ENCODE measurements around the gene ODC1. TPM values are rescaled to one million over a fixed set of nuclear protein-coding genes. Genes with fewer than 3 reads are reported as not detected.
"Not testable (repeated sequence)": the region's sequence is repeated elsewhere in the genome, so short reads cannot be mapped to it uniquely, and the experiment has no call there.

ODC1 gene
- polyA plus RNA-seq, 1 donor: 108 TPM

DNA sequence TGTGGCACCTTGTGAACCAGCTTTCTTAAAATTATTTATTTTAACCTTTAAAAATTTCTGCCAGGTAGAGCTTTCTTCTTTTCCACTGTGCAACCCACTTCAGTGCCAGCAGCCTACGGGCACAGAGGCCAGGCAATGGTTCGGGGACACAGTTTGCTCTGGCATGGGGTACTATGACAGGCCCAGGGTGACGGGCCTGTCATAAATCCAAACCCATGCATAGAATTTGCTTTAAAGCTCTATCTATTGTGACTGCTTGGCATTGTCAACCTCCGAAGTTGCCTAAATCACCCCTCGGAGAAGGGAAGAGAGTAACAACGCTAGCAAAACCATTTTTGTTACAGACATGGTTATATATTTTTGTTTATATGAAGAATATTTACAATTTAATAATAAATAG lies 1.5 kb downstream of the ODC1 start:
- 13% methylated on average over 3 of the region's 6 CpGs for WGBS (ENCODE audit: insufficient coverage, low lambda C conversion rate)
- H3K36me3 ChIP-seq (ENCODE audit: control insufficient read depth, insufficient read depth, low read length): peaks cover 36% of the 10 kb centered on the region
- H3K27me3 ChIP-seq (ENCODE audit: control insufficient read depth, insufficient read depth, low read length): no peaks in the 10 kb centered on the region
- DNase-seq: no peak
- no peak overlapping the region for H3K27ac ChIP-seq (ENCODE audit: low read length)
- H3K4me3 ChIP-seq (ENCODE audit: low read length): peak overlapping the region; percentile 63
- H3K4me1 ChIP-seq (ENCODE audit: control insufficient read depth, insufficient read depth, low read length): peaks cover 17% of the 10 kb centered on the region
- no peaks in the 10 kb centered on the region for H3K9me3 ChIP-seq (ENCODE audit: control insufficient read depth, low read depth, low read length)

DNA sequence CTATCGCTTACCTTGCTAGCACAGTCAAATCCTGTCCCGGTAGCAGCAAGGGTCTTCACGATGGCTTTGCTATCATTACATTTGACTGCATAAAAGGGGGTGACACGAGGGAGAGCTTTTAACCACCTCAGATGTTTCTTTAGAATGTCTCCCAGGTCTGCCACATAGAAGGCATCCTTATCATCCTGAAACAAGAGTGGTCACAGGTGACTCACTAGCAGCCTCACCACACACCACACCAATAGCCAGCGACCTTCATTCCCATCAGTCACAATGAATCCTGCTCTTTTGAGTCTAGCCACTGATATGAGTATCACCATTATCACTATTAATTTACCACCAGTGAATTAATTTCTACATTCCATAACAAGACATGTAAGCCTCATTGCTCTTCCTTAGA lies 3.7 kb downstream of the ODC1 start:
- H3K4me3 ChIP-seq (ENCODE audit: low read length): no peak overlapping the region
- no peak for DNase-seq
- H3K36me3 ChIP-seq (ENCODE audit: control insufficient read depth, insufficient read depth, low read length): peaks cover 57% of the 10 kb centered on the region
- no peaks in the 10 kb centered on the region for H3K27me3 ChIP-seq (ENCODE audit: control insufficient read depth, insufficient read depth, low read length)
- peaks cover 7% of the 10 kb centered on the region for H3K4me1 ChIP-seq (ENCODE audit: control insufficient read depth, insufficient read depth, low read length)
- no peak overlapping the region for H3K27ac ChIP-seq (ENCODE audit: low read length)
- H3K9me3 ChIP-seq (ENCODE audit: control insufficient read depth, low read depth, low read length): no peaks in the 10 kb centered on the region
- no CpG with 5 or more reads among the region's 5 CpGs for WGBS (ENCODE audit: insufficient coverage, low lambda C conversion rate)

DNA sequence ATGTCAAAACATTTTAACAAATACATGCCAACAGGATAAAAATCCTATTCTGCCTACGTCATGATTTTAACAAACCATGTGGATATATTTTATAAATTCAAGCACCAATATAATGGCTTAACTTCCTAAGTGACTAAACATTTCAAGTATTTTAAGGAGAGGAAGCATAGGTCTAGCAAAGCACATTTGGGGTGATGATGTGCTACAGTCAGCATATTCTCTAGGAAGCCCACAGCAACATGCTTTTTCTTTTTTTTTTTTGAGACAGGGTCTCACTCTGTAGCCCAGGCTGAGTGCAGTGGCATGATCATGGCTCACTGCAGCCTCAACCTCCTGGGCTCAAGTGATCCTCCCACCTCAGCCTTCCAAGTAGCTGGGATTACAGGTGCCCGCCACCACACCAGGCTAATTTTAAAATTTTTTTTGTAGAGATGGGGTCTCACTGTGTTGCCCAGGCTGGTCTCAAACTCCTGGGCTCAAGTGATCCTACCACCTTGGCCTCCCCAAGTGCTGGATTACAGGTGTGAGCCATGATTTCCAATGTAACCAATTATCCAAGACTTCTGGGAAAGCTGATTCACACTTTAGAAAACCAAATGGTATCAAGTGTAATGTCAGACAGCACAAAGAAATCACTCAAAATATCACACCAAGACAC lies 5.5 kb downstream of the ODC1 start:
- not testable (repeated sequence) for H3K9me3 ChIP-seq (ENCODE audit: control insufficient read depth, low read depth, low read length); H3K4me3 ChIP-seq (ENCODE audit: low read length); H3K4me1 ChIP-seq (ENCODE audit: control insufficient read depth, insufficient read depth, low read length); DNase-seq; H3K27ac ChIP-seq (ENCODE audit: low read length); H3K27me3 ChIP-seq (ENCODE audit: control insufficient read depth, insufficient read depth, low read length)
- H3K36me3 ChIP-seq (ENCODE audit: control insufficient read depth, insufficient read depth, low read length): peaks cover 65% of the 10 kb centered on the region
- no CpG with 5 or more reads among the region's 2 CpGs for whole genome bisulfite sequencing (ENCODE audit: insufficient coverage, low lambda C conversion rate)

DNA sequence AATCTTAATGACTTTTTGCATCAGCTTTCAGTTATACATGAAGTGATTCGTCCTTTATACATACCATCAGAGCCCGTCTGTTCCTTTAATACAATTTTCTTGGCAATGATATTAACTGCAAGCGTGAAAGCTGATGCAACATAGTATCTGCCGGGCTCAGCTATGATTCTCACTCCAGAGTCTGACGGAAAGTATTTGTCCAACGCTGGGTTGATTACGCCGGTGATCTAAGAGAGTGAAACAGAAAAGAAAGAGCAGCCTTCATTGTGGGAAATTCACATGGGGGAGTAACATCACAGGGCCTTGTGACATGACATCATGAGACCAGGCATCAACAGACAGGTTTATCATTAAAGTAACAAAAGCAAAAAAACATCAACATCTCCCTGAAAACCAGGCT lies 6.2 kb downstream of the ODC1 start:
- H3K9me3 ChIP-seq (ENCODE audit: control insufficient read depth, low read depth, low read length): no peaks in the 10 kb centered on the region
- no peak for DNase-seq
- H3K4me1 ChIP-seq (ENCODE audit: control insufficient read depth, insufficient read depth, low read length): peaks cover 14% of the 10 kb centered on the region
- no peaks in the 10 kb centered on the region for H3K27me3 ChIP-seq (ENCODE audit: control insufficient read depth, insufficient read depth, low read length)
- no peak overlapping the region for H3K27ac ChIP-seq (ENCODE audit: low read length)
- H3K36me3 ChIP-seq (ENCODE audit: control insufficient read depth, insufficient read depth, low read length): peaks cover 65% of the 10 kb centered on the region
- 94% methylated on average over 3 of the region's 8 CpGs for WGBS (ENCODE audit: insufficient coverage, low lambda C conversion rate)
- H3K4me3 ChIP-seq (ENCODE audit: low read length): no peak overlapping the region

DNA sequence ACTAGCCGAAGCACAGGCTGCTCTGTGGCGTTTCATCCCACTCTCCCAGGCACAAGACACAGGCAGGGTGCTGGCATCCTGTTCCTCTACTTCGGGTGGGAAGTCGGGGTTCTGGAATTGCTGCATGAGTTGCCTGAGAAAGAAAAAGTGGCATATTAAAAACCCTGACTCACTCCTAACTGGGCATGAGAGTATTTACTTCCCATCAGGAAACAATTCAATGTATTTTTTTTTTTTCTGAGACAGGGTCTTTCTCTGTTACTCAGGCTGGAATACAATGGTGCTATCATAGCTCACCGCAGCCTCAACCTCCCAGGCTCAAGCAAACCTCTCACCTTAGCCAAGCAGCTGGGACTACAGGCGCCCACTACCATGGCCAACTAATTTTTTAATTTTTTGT lies 7.4 kb downstream of the ODC1 start:
- Histone ChIP-seq H3K36me3 (ENCODE audit: control insufficient read depth, insufficient read depth, low read length) (peaks cover 65% of the 10 kb centered on the region), H3K27ac (ENCODE audit: low read length) (no peak overlapping the region), H3K27me3 (ENCODE audit: control insufficient read depth, insufficient read depth, low read length) (no peaks in the 10 kb centered on the region), H3K4me1 (ENCODE audit: control insufficient read depth, insufficient read depth, low read length) (peaks cover 24% of the 10 kb centered on the region), H3K9me3 (ENCODE audit: control insufficient read depth, low read depth, low read length) (no peaks in the 10 kb centered on the region), H3K4me3 (ENCODE audit: low read length) (no peak overlapping the region)
- WGBS (ENCODE audit: insufficient coverage, low lambda C conversion rate): no CpG with 5 or more reads among the region's 6 CpGs
- no peak for DNase-seq

DNA sequence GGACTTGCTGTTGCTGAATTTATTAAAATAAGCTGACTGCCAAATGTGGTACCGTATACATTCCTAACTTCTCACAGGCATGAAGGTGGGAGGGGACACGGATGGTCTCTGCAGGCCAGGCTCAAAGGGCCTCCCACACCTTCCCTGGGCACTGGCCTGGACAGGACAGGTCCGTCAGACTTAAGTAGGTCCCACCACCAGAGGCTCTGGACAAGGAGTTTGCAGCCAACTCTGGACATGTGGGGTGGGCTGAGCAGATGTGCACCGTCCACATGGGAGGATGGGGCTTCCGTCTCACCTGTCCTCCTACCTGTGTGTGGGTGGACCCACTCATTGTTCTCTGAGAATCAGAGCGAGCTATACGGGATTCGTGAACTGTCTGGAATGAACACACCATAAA lies 8.2 kb downstream of the ODC1 start:
- no CpG with 5 or more reads among the region's 8 CpGs for WGBS (ENCODE audit: insufficient coverage, low lambda C conversion rate)

DNA sequence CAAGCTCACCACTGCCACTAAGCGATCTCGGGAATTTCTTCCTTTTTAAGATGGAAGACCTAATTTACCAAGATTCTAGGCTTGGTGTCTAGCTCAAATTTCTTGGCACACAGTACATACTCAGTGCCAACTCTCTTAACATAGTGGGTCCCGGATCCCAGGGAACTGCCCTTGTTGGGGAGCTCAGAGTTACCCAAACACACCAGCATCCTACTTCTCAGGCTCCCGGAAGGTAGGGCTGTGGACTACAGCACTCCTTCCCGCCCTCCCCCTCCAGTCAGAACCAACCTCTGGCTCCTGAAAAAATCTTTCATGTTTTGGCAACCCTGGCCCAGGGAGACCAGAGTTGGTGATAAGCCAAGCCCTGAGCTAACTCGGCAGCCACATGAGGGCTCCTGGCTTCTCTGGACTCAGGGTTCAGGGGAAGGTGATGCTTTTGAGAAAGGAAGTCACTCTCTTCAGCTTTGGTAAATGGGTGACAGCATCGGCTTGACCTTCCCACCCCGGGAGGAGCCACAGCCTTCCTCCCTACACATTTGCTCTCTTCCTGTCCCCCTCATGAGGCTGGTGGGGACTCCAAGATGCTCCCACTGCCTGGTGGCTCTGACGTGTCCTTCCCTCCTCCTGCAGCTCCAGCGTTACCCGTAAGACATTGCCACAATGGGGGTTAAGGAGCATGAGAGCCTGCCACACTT lies 8.8 kb downstream of the ODC1 start:
- H3K4me1 ChIP-seq (ENCODE audit: control insufficient read depth, insufficient read depth, low read length): peaks cover 36% of the 10 kb centered on the region
- no peak overlapping the region for H3K27ac ChIP-seq (ENCODE audit: low read length)
- no peaks in the 10 kb centered on the region for H3K9me3 ChIP-seq (ENCODE audit: control insufficient read depth, low read depth, low read length)
- no peak overlapping the region for H3K4me3 ChIP-seq (ENCODE audit: low read length)
- DNase-seq: no peak
- no CpG with 5 or more reads among the region's 11 CpGs for WGBS (ENCODE audit: insufficient coverage, low lambda C conversion rate)
- peaks cover 59% of the 10 kb centered on the region for H3K36me3 ChIP-seq (ENCODE audit: control insufficient read depth, insufficient read depth, low read length)
- H3K27me3 ChIP-seq (ENCODE audit: control insufficient read depth, insufficient read depth, low read length): no peaks in the 10 kb centered on the region

More for the DNA sequence above, 8.2 kb downstream of the ODC1 start:
- Histone ChIP-seq H3K27me3 (ENCODE audit: control insufficient read depth, insufficient read depth, low read length) (no peaks in the 10 kb centered on the region), H3K36me3 (ENCODE audit: control insufficient read depth, insufficient read depth, low read length) (peaks cover 65% of the 10 kb centered on the region), H3K27ac (ENCODE audit: low read length) (no peak overlapping the region), H3K4me3 (ENCODE audit: low read length) (no peak overlapping the region), H3K9me3 (ENCODE audit: control insufficient read depth, low read depth, low read length) (no peaks in the 10 kb centered on the region), H3K4me1 (ENCODE audit: control insufficient read depth, insufficient read depth, low read length) (peaks cover 31% of the 10 kb centered on the region)
- DNase-seq: no peak

DNA sequence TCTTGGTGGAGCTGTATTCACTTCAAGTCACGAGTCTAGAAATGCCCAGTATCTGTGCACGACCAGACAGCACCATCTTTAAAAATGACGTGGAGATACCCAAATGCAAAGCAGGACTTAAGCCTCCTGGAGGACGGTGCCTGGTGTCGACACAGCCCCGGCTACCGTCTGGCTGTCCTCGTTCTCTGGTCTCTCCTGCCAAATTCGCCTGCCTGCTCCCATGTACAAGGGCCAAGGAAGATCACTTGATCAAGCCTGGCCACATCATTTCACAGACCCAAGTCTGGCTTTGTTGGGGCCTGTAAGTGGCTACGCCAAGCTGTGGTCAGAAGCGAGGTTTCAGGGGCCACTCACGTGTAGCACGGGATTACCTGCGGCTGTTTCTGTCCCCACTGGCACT lies 9.4 kb downstream of the ODC1 start:
- H3K27me3 ChIP-seq (ENCODE audit: control insufficient read depth, insufficient read depth, low read length): no peaks in the 10 kb centered on the region
- no CpG with 5 or more reads among the region's 14 CpGs for WGBS (ENCODE audit: insufficient coverage, low lambda C conversion rate)
- H3K4me1 ChIP-seq (ENCODE audit: control insufficient read depth, insufficient read depth, low read length): peaks cover 43% of the 10 kb centered on the region
- H3K36me3 ChIP-seq (ENCODE audit: control insufficient read depth, insufficient read depth, low read length): peaks cover 53% of the 10 kb centered on the region
- H3K4me3 ChIP-seq (ENCODE audit: low read length): no peak overlapping the region
- peaks cover under 1% of the 10 kb centered on the region for H3K9me3 ChIP-seq (ENCODE audit: control insufficient read depth, low read depth, low read length)
- DNase-seq: no peak
- H3K27ac ChIP-seq (ENCODE audit: low read length): no peak overlapping the region

DNA sequence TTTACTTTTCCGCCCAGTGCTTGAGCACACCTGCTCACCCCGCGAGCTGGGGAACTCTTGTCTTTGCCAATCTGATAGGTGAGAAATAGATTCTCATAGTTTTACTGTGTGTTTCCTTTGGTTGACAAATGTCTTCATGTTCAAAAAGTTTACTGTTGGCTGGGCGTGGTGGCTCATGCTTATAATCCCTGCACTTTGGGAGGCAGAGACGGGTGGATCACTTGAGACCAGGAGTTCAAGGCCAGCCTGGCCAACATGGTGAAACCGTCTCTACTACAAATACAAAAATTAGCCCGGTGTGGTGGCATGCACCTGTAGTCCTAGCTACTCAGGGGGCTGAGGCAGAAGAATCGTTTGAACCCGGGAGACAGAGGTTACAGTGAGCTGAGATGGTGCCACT lies 10.3 kb downstream of the ODC1 start:
- Histone ChIP-seq H3K27ac (ENCODE audit: low read length) (no peak overlapping the region), H3K4me1 (ENCODE audit: control insufficient read depth, insufficient read depth, low read length) (peaks cover 46% of the 10 kb centered on the region), H3K4me3 (ENCODE audit: low read length) (no peak overlapping the region), H3K9me3 (ENCODE audit: control insufficient read depth, low read depth, low read length) (peaks cover 4% of the 10 kb centered on the region), H3K27me3 (ENCODE audit: control insufficient read depth, insufficient read depth, low read length) (no peaks in the 10 kb centered on the region), H3K36me3 (ENCODE audit: control insufficient read depth, insufficient read depth, low read length) (peaks cover 44% of the 10 kb centered on the region)
- 87% methylated on average over 3 of the region's 9 CpGs for WGBS (ENCODE audit: insufficient coverage, low lambda C conversion rate)
- DNase-seq: no peak

DNA sequence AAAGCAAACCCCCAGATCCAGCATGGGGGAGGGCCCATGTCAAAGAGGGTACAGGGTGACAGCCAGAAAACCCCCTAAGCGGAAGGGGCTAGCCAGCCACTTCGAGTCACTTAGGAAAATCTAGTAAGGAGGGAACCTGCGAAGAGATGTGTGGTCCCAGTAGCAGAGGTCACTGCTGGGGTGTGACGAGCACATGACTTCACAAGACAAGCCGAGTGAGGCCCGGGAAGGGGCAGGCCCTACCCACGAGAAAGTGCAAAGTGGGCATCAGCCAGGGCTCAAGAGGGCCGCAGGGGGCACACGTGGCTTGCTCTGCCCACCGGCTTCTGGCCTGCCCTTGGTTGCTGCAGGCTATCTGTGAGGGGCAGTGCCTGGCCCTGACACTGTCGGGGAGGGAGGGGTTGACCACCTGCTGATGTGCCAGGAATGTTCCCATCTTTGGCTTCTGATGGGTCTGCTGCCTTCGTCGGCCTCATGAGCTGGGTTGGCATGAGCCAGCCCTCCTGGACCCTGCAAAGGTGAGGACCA lies 11.5 kb downstream of the ODC1 start:
- peak in 1 of 2 donors; percentile 72 for DNase-seq
- no peak overlapping the region for H3K27ac ChIP-seq (ENCODE audit: low read length)
- H3K4me1 ChIP-seq (ENCODE audit: control insufficient read depth, insufficient read depth, low read length): peaks cover 46% of the 10 kb centered on the region
- peaks cover 4% of the 10 kb centered on the region for H3K27me3 ChIP-seq (ENCODE audit: control insufficient read depth, insufficient read depth, low read length)
- peaks cover 32% of the 10 kb centered on the region for H3K36me3 ChIP-seq (ENCODE audit: control insufficient read depth, insufficient read depth, low read length)
- H3K9me3 ChIP-seq (ENCODE audit: control insufficient read depth, low read depth, low read length): peaks cover 4% of the 10 kb centered on the region
- no peak overlapping the region for H3K4me3 ChIP-seq (ENCODE audit: low read length)
- WGBS (ENCODE audit: insufficient coverage, low lambda C conversion rate): no CpG with 5 or more reads among the region's 13 CpGs
